HG03342 (cell line): ENCODE results near the gene DENND4A.
"Not testable (repeated sequence)": the region's sequence is repeated elsewhere in the genome, so short reads cannot be mapped to it uniquely, and the experiment has no call there.

Experiments used
- ATAC-seq: cut with Tn5 transposase; IDR thresholded peaks from one replicate; pipeline ENCODE4 v1.9.1; 2021; ENCODE audit warnings: mild to moderate bottlenecking, moderate library complexity; ENCODE audit not compliant: unreplicated experiment

DENND4A gene

DNA sequence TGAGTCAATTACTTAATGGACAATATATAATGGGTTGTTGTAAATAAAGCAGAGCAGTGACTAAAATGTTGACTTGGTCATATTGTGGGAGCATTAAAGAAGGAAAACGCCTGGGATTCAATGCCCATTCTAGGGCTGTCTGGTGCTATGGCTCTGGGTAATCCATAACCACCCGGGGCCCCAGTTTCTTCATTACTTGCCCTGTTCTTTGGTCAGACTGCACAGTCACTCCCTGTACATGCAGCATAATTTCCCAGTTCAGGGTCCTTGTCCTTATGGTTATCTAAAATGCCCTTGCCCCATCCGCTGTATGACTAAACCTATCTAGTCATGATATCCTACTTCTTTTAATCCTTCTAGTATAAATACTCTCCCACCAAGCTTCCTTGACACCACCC is 27.5 kb upstream of the DENND4A start:
- no peak for ATAC-seq

GRCh38 chr15:65818927-65819562 is 27.0 kb upstream of the DENND4A start:
- ATAC-seq = peak; percentile 75

DNA sequence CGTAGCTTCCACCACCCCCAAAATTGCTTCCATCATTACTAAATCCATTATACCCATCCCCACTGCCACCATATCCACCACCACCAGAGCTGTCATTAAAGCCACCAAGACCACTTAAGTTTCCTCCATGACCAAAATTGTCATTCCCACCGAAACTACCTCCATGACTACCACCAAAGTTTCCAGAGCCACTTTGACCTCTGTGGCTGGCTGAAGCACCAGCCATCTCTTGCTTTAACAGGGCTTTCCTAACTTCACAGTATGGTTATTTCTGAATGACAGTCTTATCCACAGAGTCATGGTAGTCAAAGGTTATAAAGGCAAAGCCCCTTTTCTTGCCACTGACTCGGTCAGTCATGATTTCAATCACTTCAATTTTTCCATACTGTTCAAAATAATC is 24.3 kb upstream of the DENND4A start:
- no peak for ATAC-seq

DNA sequence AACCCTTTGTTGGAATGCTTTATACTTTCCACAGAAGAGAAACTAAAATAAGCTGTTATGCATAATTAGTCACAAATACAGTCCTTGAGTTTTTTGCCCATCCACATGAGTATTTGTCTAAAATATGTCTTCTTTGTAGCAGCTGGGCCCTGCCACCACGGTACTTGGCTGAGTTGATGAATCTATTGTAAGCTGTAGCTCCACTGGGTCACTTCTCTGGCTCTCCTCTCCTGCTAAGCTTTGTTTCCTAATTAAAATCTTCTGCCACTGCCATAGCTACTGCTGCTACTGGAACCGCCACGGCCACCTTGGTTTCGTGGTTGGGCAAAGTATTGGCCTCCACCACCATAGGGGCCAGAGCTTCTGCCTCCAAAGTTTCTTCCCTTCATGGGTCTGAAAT is 23.9 kb upstream of the DENND4A start:
- not testable (repeated sequence) for ATAC-seq

DNA sequence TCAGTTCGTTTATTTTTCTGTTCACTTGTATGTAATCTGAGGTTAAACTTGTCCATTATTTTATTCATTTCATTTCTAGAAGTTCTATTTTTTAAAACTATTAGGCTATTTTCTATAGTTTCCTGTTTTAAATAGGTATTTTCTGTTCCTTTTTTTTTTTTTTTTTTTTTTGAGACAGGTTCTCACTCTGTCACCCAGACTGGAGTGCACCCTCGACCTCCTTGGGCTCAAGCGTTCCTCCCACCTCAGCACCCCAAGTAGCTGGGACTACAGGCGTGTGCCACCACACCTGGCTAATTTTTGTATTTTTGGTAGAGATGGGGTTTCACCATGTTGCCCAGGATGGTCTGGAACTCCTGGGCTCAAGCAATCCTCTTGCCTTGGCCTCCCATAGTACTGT is 22.2 kb upstream of the DENND4A start:
- not testable (repeated sequence) for ATAC-seq

GRCh38 chr15:65812916-65813315 is 20.8 kb upstream of the DENND4A start:
- ATAC-seq = no peak

GRCh38 chr15:65812467-65812866 is 20.4 kb upstream of the DENND4A start:
- ATAC-seq = no peak

DNA sequence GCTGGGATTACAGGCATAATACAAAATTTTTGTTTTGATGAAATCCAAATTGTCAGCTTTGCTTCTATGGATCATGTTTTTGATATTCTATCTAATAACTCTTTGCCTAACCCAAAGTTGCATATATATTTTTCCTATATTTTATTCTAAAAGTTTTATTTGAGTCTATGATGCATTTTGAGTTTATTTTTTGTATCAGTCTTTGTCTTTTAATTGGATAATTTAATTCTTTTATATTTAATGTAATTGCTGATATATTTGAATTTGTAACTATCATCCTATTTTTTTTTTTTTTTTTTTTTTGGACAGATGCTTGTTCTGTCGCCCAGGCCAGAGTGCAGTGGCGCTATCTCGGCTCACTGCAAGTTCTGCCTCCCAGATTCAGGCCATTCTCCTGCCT is 19.7 kb upstream of the DENND4A start:
- ATAC-seq = no peak

DNA sequence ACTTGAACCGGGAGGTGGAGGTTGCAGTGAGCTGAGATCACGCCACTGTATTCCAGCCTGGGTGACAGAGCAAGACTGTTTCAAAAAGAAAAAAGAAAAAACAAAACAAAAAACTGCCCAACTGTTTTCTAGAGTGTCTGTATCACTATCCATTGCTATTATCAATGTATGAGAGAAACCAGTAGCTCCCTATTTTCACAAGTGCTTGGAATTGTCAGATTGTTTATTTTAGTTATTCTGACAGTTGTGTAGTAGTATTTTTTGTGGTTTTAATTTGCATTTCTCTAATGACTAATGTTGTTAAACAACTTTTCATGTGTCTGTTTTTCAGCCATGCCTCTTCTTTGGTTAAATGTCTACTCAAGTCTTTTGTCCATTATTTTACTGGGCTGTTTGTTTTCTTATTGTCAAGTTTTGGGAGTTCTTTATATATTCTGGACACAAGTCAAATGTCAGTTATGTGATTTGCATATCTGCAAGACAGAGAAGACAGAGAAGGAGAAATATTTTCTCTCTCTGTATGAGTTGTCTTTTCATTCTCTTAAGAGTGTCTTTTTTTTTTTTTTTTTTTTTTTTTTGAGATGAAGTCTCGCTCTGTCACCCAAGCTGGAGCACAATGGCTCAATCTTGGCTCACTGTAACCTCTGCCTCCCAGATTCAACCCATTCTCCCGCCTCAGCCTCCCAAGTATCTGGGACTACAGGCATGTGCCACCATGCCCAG is 19.1 kb upstream of the DENND4A start:
- ATAC-seq = not testable (repeated sequence)

GRCh38 chr15:65806397-65806796 is 14.3 kb upstream of the DENND4A start:
- ATAC-seq = no peak

GRCh38 chr15:65805019-65805745 is 13.1 kb upstream of the DENND4A start:
- ATAC-seq = no peak

DNA sequence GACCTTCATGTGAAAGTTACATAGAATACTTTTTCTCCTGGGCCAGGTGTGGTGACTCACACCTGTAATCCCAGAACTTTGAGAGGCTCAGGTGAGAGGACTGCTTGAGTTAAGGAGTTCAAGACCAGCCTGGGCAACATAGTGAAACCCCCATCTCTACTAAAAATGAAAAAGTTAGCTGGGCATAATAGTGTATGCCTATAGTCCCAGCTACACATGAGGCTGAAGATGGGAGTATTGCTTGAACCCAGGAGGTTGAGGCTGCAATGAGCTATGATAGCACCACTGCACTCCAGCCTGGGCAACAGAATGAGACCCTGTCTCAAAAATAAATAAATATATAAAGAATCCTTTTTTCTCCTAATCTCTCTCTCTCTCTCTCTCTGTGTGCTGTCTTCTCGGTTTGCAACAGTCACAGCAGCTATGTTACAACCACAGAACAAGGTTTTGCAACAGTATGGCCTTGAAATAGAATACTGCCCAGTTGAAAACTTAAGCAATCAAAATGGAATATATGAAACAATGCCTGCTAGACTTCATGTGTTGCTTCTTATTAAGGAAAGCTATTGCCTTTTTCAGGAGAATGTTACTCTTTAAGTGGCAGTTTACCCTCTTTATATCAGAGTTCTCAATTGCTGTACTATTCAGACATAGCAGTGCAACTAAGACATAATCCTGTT is 12.3 kb upstream of the DENND4A start:
- ATAC-seq = no peak

- no peak for ATAC-seq
These were observed 9.2 kb upstream of the DENND4A start for GRCh38 chr15:65801229-65801805.

DNA sequence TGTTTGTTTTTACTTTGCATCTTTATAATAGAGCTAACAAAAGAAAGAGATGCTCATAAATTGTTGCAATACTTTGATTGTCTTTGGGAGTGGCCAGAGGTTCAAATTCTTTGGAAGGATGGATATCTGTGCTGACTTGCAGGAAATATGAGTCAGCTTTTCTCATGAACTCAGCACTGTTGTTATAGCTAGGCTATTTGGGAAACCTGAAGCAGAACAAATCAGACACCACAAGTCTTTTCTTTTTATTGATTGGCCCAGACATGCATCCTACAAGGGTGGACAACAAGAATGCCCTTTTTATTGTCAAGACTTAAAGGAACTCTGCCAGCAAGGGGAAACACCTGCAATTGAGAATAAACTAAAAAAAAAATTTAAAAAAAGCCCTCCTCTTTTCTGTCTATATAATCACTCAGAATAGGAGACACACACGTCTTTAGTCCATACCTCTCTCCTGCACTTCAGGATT is 4.6 kb upstream of the DENND4A start:
- no peak for ATAC-seq

GRCh38 chr15:65795663-65796216 is 3.6 kb upstream of the DENND4A start:
- ATAC-seq = no peak

GRCh38 chr15:65793818-65794104 is 1.7 kb upstream of the DENND4A start:
- ATAC-seq = no peak

- no peak for ATAC-seq
These were observed 1.1 kb upstream of the DENND4A start for GRCh38 chr15:65792988-65793817.

DNA sequence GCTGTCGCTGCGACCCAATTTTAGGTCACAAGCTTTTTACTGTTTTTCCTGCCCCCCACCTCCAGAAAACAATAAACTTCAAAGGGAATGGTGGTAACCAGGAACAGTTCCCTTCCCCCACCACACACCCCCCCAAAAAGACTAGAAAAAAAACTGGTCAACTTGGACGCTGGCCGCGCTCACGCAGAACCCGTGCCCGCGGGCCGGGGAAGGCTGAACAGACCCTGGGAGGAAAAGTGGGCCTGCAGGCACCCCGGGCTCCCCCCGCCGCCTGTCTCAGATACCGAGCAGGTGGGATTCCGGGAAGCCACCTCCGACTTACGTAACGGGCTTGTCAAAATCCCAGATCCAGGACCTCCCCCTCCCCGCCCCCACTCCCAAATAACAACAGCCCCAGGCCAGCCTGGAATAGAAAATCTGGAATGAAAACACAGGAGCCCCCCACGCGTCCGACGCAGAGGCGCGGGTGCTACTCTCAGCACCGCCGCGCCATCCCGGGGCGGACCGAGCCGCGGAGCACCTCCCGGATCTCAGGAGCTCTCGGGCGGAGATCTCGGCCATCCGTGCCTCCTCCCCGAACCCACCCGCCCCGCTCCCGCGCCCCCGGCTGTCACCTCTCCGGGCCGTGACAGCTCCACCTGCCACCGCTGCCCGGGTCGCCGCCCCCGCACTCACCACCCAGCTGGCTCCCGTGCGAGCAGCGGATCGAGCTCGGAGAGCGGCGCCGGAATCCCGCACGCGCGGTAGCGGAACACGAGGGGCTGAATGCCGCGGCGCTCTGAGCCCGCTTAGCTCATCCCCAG is 557 bp downstream of the DENND4A start:
- ATAC-seq = peak; percentile 2

- ATAC-seq = no peak
These were observed 1.3 kb downstream of the DENND4A start for GRCh38 chr15:65790694-65791334.
